ENCODE data around the gene PRKAR1A.

PRKAR1A gene

GRCh38 chr17:68566442-68566738, 54.2 kb downstream of the PRKAR1A start:
- no peak for DNase-seq (ENCODE audit: low read depth in 1 of 2, low spot score in 1 of 2)
- H3K27ac ChIP-seq (replicated peaks), result no peak overlapping the region
- peaks cover 2% of the 10 kb centered on the region for H3K27me3 ChIP-seq (ENCODE audit: insufficient read depth, poor library complexity, severe bottlenecking)
- no peak overlapping the region for H3K4me3 ChIP-seq (replicated peaks; ENCODE audit: insufficient read depth, low read length)
- no peak for TF ChIP-seq GABPA (IDR thresholded peaks at IDR 0.05; ENCODE audit: low read depth)
- no peak for TF ChIP-seq SPI1 (IDR thresholded peaks at IDR 0.05; ENCODE audit: borderline replicate concordance, low read depth)

DNA sequence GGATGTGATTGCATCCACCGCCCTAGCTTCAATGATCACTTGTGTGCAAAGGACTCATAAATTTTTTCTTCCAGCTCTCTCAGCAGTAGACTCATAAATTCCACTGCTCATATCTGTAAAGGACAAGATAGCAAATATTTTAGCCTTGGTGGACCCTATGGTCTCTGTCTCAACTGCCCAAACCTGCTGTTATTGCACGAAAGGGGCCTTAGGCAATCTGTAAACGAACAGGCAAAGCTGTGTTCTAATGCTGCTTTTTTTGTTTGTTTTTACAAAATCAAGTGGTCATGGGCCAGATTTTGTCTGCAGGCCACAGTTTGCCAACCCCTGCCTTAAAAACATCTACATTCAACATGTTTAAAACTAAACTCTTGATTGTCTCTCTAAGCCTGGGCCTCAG, 54.8 kb downstream of the PRKAR1A start:
- no peak overlapping the region for H3K27ac ChIP-seq (replicated peaks)
- peaks cover 2% of the 10 kb centered on the region for H3K27me3 ChIP-seq (ENCODE audit: insufficient read depth, poor library complexity, severe bottlenecking)
- no peak overlapping the region for H3K4me3 ChIP-seq (replicated peaks; ENCODE audit: insufficient read depth, low read length)
- no peak for DNase-seq (ENCODE audit: low read depth in 1 of 2, low spot score in 1 of 2)
- TF ChIP-seq, protein P1, sequence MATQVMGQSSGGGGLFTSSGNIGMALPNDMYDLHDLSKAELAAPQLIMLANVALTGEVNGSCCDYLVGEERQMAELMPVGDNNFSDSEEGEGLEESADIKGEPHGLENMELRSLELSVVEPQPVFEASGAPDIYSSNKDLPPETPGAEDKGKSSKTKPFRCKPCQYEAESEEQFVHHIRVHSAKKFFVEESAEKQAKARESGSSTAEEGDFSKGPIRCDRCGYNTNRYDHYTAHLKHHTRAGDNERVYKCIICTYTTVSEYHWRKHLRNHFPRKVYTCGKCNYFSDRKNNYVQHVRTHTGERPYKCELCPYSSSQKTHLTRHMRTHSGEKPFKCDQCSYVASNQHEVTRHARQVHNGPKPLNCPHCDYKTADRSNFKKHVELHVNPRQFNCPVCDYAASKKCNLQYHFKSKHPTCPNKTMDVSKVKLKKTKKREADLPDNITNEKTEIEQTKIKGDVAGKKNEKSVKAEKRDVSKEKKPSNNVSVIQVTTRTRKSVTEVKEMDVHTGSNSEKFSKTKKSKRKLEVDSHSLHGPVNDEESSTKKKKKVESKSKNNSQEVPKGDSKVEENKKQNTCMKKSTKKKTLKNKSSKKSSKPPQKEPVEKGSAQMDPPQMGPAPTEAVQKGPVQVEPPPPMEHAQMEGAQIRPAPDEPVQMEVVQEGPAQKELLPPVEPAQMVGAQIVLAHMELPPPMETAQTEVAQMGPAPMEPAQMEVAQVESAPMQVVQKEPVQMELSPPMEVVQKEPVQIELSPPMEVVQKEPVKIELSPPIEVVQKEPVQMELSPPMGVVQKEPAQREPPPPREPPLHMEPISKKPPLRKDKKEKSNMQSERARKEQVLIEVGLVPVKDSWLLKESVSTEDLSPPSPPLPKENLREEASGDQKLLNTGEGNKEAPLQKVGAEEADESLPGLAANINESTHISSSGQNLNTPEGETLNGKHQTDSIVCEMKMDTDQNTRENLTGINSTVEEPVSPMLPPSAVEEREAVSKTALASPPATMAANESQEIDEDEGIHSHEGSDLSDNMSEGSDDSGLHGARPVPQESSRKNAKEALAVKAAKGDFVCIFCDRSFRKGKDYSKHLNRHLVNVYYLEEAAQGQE (IDR thresholded peaks at IDR 0.05; ENCODE audit: insufficient replicate concordance, low read depth), result no peak
- TF ChIP-seq SPI1 (IDR thresholded peaks at IDR 0.05; ENCODE audit: borderline replicate concordance, low read depth), result no peak
- no peak for TF ChIP-seq CTCF (IDR thresholded peaks at IDR 0.05; ENCODE audit: insufficient read depth, low read length)
- no peak for TF ChIP-seq GABPA (IDR thresholded peaks at IDR 0.05; ENCODE audit: low read depth)
- no peak for TF ChIP-seq POLR2AphosphoS5 (IDR thresholded peaks at IDR 0.05; ENCODE audit: low read depth)

GRCh38 chr17:68567581-68567980, 55.4 kb downstream of the PRKAR1A start:
- Histone ChIP-seq H3K27me3 (ENCODE audit: insufficient read depth, poor library complexity, severe bottlenecking) (peaks cover 2% of the 10 kb centered on the region), H3K4me3 (replicated peaks; ENCODE audit: insufficient read depth, low read length) (no peak overlapping the region), H3K27ac (replicated peaks) (no peak overlapping the region)
- no peak for TF ChIP-seq SPI1 (IDR thresholded peaks at IDR 0.05; ENCODE audit: borderline replicate concordance, low read depth)
- TF ChIP-seq CTCF (IDR thresholded peaks at IDR 0.05; ENCODE audit: insufficient read depth, low read length), result no peak
- TF ChIP-seq, protein P1 (IDR thresholded peaks at IDR 0.05; ENCODE audit: insufficient replicate concordance, low read depth), result no peak
- no peak for TF ChIP-seq GABPA (IDR thresholded peaks at IDR 0.05; ENCODE audit: low read depth)
- TF ChIP-seq POLR2AphosphoS5 (IDR thresholded peaks at IDR 0.05; ENCODE audit: low read depth), result no peak
- DNase-seq (ENCODE audit: low read depth in 1 of 2, low spot score in 1 of 2), result no peak

DNA sequence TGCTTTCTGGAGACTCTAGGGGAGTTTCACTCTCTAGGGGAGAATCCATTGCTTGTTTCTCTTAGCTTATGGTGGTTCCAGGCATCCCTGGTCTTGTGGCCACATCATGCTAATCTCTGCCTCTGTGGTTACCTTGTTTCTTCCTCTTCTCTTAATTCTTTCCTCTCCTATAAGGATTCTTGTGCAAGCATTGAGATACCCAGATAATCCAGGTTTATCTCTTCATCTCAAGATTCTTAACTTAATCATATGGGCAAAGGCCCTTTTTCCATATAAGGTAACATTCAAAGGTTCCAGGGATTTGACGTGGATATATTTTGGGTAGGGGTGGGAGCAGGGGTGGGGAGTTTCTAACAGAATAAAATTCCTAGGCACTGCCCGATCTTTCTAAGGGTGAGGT, 56.4 kb downstream of the PRKAR1A start:
- TF ChIP-seq CTCF (IDR thresholded peaks at IDR 0.05; ENCODE audit: insufficient read depth, low read length) (no peak), SPI1 (IDR thresholded peaks at IDR 0.05; ENCODE audit: borderline replicate concordance, low read depth) (no peak), POLR2AphosphoS5 (IDR thresholded peaks at IDR 0.05; ENCODE audit: low read depth) (no peak), GABPA (IDR thresholded peaks at IDR 0.05; ENCODE audit: low read depth) (no peak)
- TF ChIP-seq, protein P1 (IDR thresholded peaks at IDR 0.05; ENCODE audit: insufficient replicate concordance, low read depth), result no peak
- Histone ChIP-seq H3K4me3 (replicated peaks; ENCODE audit: insufficient read depth, low read length) (no peak overlapping the region), H3K27ac (replicated peaks) (no peak overlapping the region), H3K27me3 (ENCODE audit: insufficient read depth, poor library complexity, severe bottlenecking) (peaks cover 2% of the 10 kb centered on the region)
- no peak for DNase-seq (ENCODE audit: low read depth in 1 of 2, low spot score in 1 of 2)
